ENCODE data around the gene DAAM2. TPM values are rescaled to one million over a fixed set of nuclear protein-coding genes. Genes with fewer than 3 reads are reported as not detected.
A peak's percentile ranks its signal among the peaks of the same experiment; 100 is the strongest.

DAAM2 gene
- total and polyA plus RNA-seq, 12 donors: 6.0 to 25.9 (median 12.2) TPM

DNA sequence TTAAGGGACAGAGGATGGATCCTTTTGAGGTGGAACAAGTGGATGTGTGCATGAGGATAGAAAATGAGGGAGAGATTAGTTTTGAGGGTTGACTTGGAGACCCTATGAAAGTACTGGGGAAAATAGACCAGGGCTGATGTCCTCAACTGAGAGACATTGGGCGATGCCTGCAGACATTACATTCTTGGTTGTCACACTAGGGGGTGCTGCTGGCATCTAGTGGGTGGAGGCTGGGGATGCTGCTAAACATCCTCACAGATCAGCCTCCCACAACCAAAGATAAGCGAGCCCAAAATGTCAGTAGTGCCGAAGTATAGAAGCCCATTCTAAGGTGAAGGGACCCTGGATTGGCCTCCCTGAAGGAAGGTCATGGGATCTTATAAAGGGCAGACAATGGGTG is 78.8 kb downstream of the DAAM2 start:
- no peaks in the 10 kb centered on the region for H3K9me3 ChIP-seq
- WGBS, 2 donors: 95 to 98% methylated on average over 3 of the region's 3 CpGs
- no peak overlapping the region for H3K4me3 ChIP-seq
- TF ChIP-seq, protein P1, sequence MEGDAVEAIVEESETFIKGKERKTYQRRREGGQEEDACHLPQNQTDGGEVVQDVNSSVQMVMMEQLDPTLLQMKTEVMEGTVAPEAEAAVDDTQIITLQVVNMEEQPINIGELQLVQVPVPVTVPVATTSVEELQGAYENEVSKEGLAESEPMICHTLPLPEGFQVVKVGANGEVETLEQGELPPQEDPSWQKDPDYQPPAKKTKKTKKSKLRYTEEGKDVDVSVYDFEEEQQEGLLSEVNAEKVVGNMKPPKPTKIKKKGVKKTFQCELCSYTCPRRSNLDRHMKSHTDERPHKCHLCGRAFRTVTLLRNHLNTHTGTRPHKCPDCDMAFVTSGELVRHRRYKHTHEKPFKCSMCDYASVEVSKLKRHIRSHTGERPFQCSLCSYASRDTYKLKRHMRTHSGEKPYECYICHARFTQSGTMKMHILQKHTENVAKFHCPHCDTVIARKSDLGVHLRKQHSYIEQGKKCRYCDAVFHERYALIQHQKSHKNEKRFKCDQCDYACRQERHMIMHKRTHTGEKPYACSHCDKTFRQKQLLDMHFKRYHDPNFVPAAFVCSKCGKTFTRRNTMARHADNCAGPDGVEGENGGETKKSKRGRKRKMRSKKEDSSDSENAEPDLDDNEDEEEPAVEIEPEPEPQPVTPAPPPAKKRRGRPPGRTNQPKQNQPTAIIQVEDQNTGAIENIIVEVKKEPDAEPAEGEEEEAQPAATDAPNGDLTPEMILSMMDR (IDR thresholded peaks at IDR 0.05): no peak
- no peak for DNase-seq
- no peak overlapping the region for H3K27ac ChIP-seq
- no peaks in the 10 kb centered on the region for H3K27me3 ChIP-seq
- peaks cover 0 to 85% (median 9%) of the 10 kb centered on the region in 9 donors for H3K36me3 ChIP-seq
- intact Hi-C loops (cut with DNase I): loop anchor here in 1 of 10 donors (5.0 kb wide), 1 partner anchor 431 kb away; no protein-coding TSS in a partner anchor
- ATAC-seq: no peak
- no peaks in the 10 kb centered on the region for H3K4me1 ChIP-seq

DNA sequence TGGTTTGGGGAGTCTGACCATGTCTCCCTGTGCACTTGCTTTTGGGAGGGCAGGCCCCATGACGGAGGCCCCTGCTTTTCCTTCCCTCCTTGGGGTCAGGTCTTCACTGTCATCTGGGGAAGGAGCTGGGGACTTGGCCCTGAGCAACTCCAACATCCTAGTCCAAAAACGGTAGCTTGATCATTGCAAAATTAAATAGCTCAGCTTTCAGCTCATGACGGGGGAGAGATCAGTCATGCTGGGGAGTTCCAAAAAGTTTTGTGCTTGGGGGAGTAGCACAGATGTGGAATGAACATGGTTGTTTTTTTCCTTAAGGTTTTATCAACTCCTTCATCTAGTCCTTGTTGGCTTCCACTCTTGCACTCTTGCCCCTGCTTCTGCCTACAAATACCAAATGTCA is 81.3 kb downstream of the DAAM2 start:
- TF ChIP-seq, protein P1 (IDR thresholded peaks at IDR 0.05): no peak
- H3K27ac ChIP-seq: no peak overlapping the region
- peak in 1 of 8 donors; percentile 19 for ATAC-seq
- DNase-seq: no peak
- H3K4me1 ChIP-seq: no peaks in the 10 kb centered on the region
- peaks cover 0 to 98% (median 9%) of the 10 kb centered on the region in 9 donors for H3K36me3 ChIP-seq
- intact Hi-C loops (cut with DNase I): loop anchor here in 1 of 10 donors (5.0 kb wide), 1 partner anchor 429 kb away; no protein-coding TSS in a partner anchor
- H3K9me3 ChIP-seq: no peaks in the 10 kb centered on the region
- WGBS, 2 donors: 83 to 88% methylated on average over 3 of the region's 3 CpGs
- H3K27me3 ChIP-seq: no peaks in the 10 kb centered on the region
- no peak overlapping the region for H3K4me3 ChIP-seq

DNA sequence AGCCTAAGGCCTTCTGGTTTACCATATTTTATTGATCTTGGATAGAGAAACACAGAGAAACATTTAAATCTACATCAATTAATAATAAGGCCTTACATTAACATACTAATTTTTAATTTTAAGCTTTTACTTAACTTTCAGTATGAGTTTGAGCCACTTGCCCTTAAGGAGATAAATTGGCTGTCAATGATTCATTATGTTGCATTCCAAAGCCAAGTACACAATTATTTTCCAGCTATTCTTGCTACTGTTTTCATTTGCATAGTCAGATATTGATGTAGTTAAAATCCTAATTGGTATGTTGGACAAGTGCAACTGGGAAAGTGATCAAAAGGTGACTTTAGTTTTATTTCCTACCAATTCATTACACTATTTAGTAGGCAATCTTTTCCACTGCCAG is 83.9 kb downstream of the DAAM2 start:
- Histone ChIP-seq H3K27ac (no peak overlapping the region), H3K36me3 (peaks cover 0 to 87% (median 9%) of the 10 kb centered on the region in 9 donors)
- TF ChIP-seq, protein P1 (IDR thresholded peaks at IDR 0.05): no peak

DNA sequence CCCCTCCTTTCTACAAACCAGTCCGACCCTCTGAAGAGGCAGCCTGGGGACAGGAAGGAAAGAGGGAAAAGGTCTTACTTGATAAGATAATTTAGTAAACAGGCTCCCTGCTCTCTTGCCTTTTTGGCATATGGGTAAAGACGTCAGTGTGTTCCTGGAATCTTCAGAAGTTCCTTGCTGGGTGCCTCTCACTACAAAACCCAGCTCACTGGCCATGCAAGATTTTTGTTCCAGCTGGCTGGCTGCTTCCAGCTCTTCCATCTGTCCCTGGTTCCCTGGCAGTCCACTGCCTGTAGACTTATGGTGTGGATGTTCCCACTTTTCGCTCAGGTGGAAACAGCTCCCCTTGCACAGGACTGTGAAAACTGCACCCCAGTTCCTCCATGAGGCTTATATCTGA is 84.7 kb downstream of the DAAM2 start:
- Histone ChIP-seq H3K27ac (no peak overlapping the region), H3K9me3 (no peaks in the 10 kb centered on the region), H3K27me3 (no peaks in the 10 kb centered on the region), H3K36me3 (peaks cover 0 to 80% (median 9%) of the 10 kb centered on the region in 9 donors), H3K4me3 (no peak overlapping the region), H3K4me1 (peaks cover 0 to 6% (median 3%) of the 10 kb centered on the region in 9 donors)
- WGBS, 2 donors: 55 to 74% methylated on average over 3 of the region's 3 CpGs
- TF ChIP-seq, protein P1 (IDR thresholded peaks at IDR 0.05): no peak
- intact Hi-C loops (cut with DNase I): no loop called here
- no peak for ATAC-seq
- DNase-seq: no peak

More for the DNA sequence above, 83.9 kb downstream of the DAAM2 start:
- H3K4me1 ChIP-seq: no peaks in the 10 kb centered on the region
- intact Hi-C loops (cut with DNase I): no loop called here
- no peaks in the 10 kb centered on the region for H3K27me3 ChIP-seq
- ATAC-seq (no peak), DNase-seq (no peak)
- H3K4me3 ChIP-seq: no peak overlapping the region
- H3K9me3 ChIP-seq: no peaks in the 10 kb centered on the region
